ENCODE results near the gene GDF11. TPM values are rescaled to one million over a fixed set of nuclear protein-coding genes. Genes with fewer than 3 reads are reported as not detected.

GDF11 gene
- total RNA-seq (2014; rRNA removed; shearing (Covaris generic)), result 9.1 and 10.5 TPM in 2 replicates

- Histone ChIP-seq H3K27me3 (no peaks in the 10 kb centered on the region), H3K27ac (no peak within 1 kb of the TSS; the same call in 1 of the 2 replicates)
Observed at GRCh38 chr12:55742719-55743405, at the start of gene GDF11. GDF11 (plus strand) TSS chr12:55743122; CDS start chr12:55743317, 195 bp downstream.

DNA sequence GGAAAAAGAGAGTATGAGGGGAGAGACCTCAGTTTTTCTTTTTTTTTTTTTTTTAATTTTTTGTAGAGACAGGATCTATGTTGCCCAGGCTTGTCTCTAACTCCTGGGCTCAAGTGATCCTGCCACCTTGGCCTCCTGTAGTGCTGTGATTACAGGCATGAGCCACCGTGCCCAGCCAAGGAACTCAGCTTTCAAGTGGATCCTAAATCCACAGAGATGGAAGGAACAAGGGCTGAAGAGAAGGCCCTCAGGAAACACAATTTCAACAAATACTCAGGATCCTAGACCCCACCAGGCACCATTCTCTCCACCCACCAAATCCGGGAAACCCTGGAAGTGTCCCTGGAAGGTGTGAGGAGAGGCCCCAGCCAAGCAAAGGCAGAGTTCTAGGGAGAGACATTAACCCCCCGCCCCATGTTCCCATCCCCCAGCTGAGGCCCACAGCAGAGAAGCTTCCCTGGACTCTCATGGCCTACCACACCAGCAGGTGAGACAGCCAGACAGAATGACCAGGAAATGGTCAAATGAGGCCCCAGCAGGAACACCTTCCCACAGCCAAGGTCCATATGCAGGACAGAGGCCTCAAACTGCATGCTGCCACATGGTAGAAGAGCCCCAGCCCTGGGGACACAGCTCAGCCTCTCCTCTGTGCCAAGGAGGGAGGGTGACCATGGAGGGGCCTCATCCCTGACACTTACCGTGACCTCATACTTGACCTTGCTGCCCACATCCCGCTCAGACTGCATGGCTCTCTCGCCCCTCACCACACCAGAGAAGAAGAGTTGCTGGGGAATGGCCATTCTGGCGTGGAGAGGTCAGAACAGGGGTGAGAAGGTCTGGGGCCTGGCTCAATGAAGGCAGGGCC, 49.4 kb upstream of the GDF11 start:
- Histone ChIP-seq H3K4me3 (no peak overlapping the region), H3K27ac (no peak overlapping the region), H3K36me3 (no peaks in the 10 kb centered on the region; the same call in 1 of the 2 replicates), H3K4me1 (no peaks in the 10 kb centered on the region), H3K27me3 (no peaks in the 10 kb centered on the region; the same call in 1 of the 2 replicates), H3K9me3 (replicated peaks) (no peaks in the 10 kb centered on the region)
- DNase-seq, result no peak

More at GRCh38 chr12:55742719-55743405, at the start of gene GDF11:
- no peaks in the 10 kb centered on the region for H3K9me3 ChIP-seq (replicated peaks)
- H3K4me1 ChIP-seq, result peaks cover 8% of the 10 kb centered on the region
- 0 out of 2 replicates have a peak, but pooled peaks cover 3% of the 10 kb centered on the region for H3K36me3 ChIP-seq
- DNase-seq, result peak; percentile 79 to 83
- H3K4me3 ChIP-seq, result peak within 1 kb of the TSS; percentile 68

DNA sequence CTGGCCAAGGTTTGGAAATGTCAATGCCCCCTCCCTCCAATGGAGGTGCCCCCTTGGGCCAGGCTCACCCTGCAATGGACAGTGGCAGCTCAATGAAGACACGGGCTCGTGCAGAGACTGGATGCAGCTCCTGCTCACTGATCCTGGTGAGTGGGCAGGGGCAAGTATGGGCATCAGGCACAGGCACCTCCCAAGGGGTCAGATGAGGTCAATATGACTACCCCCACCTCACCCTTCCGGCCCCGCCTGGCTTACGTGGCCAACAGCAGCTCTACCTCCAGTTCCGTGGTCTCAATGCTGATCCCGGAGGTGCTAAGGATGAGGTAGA, 48.8 kb upstream of the GDF11 start:
- no peak overlapping the region for H3K27ac ChIP-seq
- no peaks in the 10 kb centered on the region; the same call in 1 of the 2 replicates for H3K27me3 ChIP-seq
- DNase-seq, result no peak
- no peaks in the 10 kb centered on the region for H3K9me3 ChIP-seq (replicated peaks)
- no peaks in the 10 kb centered on the region for H3K4me1 ChIP-seq
- no peak overlapping the region for H3K4me3 ChIP-seq
- H3K36me3 ChIP-seq, result no peaks in the 10 kb centered on the region; the same call in 1 of the 2 replicates

GRCh38 chr12:55694651-55695050, 48.3 kb upstream of the GDF11 start:
- H3K36me3 ChIP-seq, result no peaks in the 10 kb centered on the region; the same call in 1 of the 2 replicates
- no peak overlapping the region for H3K4me3 ChIP-seq
- no peaks in the 10 kb centered on the region for H3K9me3 ChIP-seq (replicated peaks)
- peaks cover 1% of the 10 kb centered on the region for H3K4me1 ChIP-seq
- H3K27me3 ChIP-seq, result no peaks in the 10 kb centered on the region; the same call in 1 of the 2 replicates
- no peak for DNase-seq
- H3K27ac ChIP-seq, result no peak overlapping the region

DNA sequence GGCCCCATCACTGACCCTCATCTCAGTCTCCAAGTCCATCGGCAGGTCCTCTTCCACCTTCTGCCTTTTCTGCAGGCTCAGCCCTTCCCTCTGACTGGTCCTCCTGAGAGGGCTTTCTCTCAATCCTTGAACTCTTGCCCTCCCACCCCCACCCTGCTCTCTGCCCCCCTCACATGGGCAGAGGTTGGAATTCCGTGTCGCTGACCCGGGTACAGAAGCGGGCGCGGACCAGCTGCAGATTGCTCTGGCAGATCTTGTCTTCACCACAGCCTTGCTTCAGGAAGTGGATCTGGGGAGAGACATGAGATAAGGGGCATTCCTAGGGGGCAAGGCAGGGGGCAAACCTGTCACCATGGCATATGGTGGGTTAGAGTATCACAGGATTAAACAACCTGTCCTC, 47.6 kb upstream of the GDF11 start:
- no peak for DNase-seq
- no peaks in the 10 kb centered on the region for H3K9me3 ChIP-seq (replicated peaks)
- H3K27ac ChIP-seq, result no peak overlapping the region
- H3K36me3 ChIP-seq, result no peaks in the 10 kb centered on the region; the same call in 1 of the 2 replicates
- H3K27me3 ChIP-seq, result no peaks in the 10 kb centered on the region; the same call in 1 of the 2 replicates
- peaks cover 8% of the 10 kb centered on the region for H3K4me1 ChIP-seq
- no peak overlapping the region for H3K4me3 ChIP-seq

GRCh38 chr12:55696141-55696540, 46.8 kb upstream of the GDF11 start:
- Histone ChIP-seq H3K36me3 (no peaks in the 10 kb centered on the region; the same call in 1 of the 2 replicates), H3K4me1 (peaks cover 16% of the 10 kb centered on the region)

DNA sequence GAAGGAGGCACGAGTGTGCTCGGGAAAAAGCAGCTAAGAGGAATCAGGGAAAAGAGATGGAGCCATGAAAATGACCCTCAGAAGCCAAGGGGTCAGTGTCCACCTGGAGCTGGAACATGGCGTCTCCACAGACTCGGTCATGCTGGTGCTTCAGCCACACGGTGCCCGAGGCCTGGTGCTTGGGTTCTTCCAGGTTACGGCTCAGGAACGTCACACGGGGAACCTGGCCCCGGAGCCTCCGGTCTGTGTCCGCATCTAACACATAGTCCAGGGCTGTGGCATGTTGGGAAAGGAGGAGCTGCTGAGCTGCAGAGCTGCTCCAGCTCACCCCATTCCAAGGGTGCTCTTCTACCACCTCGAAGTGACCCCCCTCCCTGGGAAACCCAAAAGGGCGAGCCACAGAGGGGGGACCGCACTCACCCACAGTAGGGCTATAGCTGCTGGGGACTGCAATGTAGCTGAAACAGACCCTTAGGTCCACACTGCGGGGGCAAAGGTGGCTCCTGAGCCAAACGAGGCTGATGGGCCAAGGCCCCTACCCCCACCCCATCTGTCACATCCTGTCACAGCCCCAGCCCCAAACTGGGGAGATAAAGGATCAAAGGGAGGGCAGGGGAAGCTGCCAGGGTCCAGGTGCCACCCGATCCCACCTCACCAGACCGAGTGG, 46.0 kb upstream of the GDF11 start:
- Histone ChIP-seq H3K4me1 (peaks cover 20% of the 10 kb centered on the region), H3K4me3 (no peak overlapping the region), H3K27ac (no peak overlapping the region), H3K27me3 (no peaks in the 10 kb centered on the region), H3K36me3 (no peaks in the 10 kb centered on the region; the same call in 1 of the 2 replicates), H3K9me3 (replicated peaks) (no peaks in the 10 kb centered on the region)
- DNase-seq, result no peak

More at GRCh38 chr12:55696141-55696540, 46.8 kb upstream of the GDF11 start:
- Histone ChIP-seq H3K9me3 (replicated peaks) (no peaks in the 10 kb centered on the region), H3K27me3 (no peaks in the 10 kb centered on the region; the same call in 1 of the 2 replicates), H3K27ac (no peak overlapping the region), H3K4me3 (no peak overlapping the region)
- DNase-seq, result no peak

- Histone ChIP-seq H3K27ac (no peak overlapping the region), H3K4me3 (no peak overlapping the region), H3K9me3 (replicated peaks) (no peaks in the 10 kb centered on the region), H3K36me3 (no peaks in the 10 kb centered on the region; the same call in 1 of the 2 replicates), H3K27me3 (no peaks in the 10 kb centered on the region), H3K4me1 (peaks cover 23% of the 10 kb centered on the region)
- DNase-seq, result no peak
Observed at GRCh38 chr12:55697686-55698085, 45.2 kb upstream of the GDF11 start.

GRCh38 chr12:55698241-55698955, 44.5 kb upstream of the GDF11 start:
- Histone ChIP-seq H3K27me3 (no peaks in the 10 kb centered on the region), H3K36me3 (no peaks in the 10 kb centered on the region; the same call in 1 of the 2 replicates), H3K4me1 (peaks cover 30% of the 10 kb centered on the region), H3K9me3 (replicated peaks) (no peaks in the 10 kb centered on the region), H3K4me3 (no peak overlapping the region), H3K27ac (no peak overlapping the region)
- DNase-seq, result no peak

GRCh38 chr12:55698965-55699364, 44.0 kb upstream of the GDF11 start:
- DNase-seq, result no peak
- Histone ChIP-seq H3K9me3 (replicated peaks) (no peaks in the 10 kb centered on the region), H3K36me3 (no peaks in the 10 kb centered on the region; the same call in 1 of the 2 replicates), H3K4me1 (peaks cover 36% of the 10 kb centered on the region), H3K4me3 (no peak overlapping the region), H3K27ac (no peak overlapping the region), H3K27me3 (no peaks in the 10 kb centered on the region)

- Histone ChIP-seq H3K27ac (no peak overlapping the region), H3K4me1 (peaks cover 42% of the 10 kb centered on the region), H3K36me3 (no peaks in the 10 kb centered on the region), H3K9me3 (replicated peaks) (no peaks in the 10 kb centered on the region), H3K27me3 (no peaks in the 10 kb centered on the region), H3K4me3 (no peak overlapping the region)
- DNase-seq, result no peak
Observed at GRCh38 chr12:55699471-55700055, 43.4 kb upstream of the GDF11 start.

- no peaks in the 10 kb centered on the region for H3K27me3 ChIP-seq
- peak; percentile 96 for DNase-seq
- peak overlapping the region; percentile 22 for H3K27ac ChIP-seq
- H3K9me3 ChIP-seq (replicated peaks), result no peaks in the 10 kb centered on the region
- peaks cover 50% of the 10 kb centered on the region for H3K4me1 ChIP-seq
- no peaks in the 10 kb centered on the region for H3K36me3 ChIP-seq
- H3K4me3 ChIP-seq, result no peak overlapping the region
Observed at GRCh38 chr12:55700255-55701018, 42.5 kb upstream of the GDF11 start.

- Histone ChIP-seq H3K4me3 (no peak overlapping the region), H3K9me3 (replicated peaks) (no peaks in the 10 kb centered on the region), H3K27ac (peak overlapping the region; percentile 81), H3K4me1 (peaks cover 66% of the 10 kb centered on the region), H3K27me3 (no peaks in the 10 kb centered on the region), H3K36me3 (no peaks in the 10 kb centered on the region)
- DNase-seq, result no peak
Observed at GRCh38 chr12:55702861-55703260, 40.1 kb upstream of the GDF11 start.

Data from SJCRH30 (cell line).